Activated naive CD8-positive, alpha-beta T cell treated with anti-CD3 and anti-CD28 coated beads, Interleukin-2, amount 50 U/mL, for 24 hours (primary cell): ENCODE data around the gene LDHB.

ENCODE experiments used
- ATAC-seq: fragments of 150-1000 bp; cut with Tn5 transposase; one replicate; pipeline ENCODE4 v1.10.0; 2021
- DNase-seq: peaks from one replicate; pipeline ENCODE4 v3.0.0; 2021
- H3K27ac Mint-ChIP-seq: one replicate; pipeline ENCODE4 v1.8.0; 2021; ENCODE audit warnings: mild to moderate bottlenecking, mixed read lengths
- H3K27me3 Mint-ChIP-seq: one replicate; pipeline ENCODE4 v1.8.0; 2021; ENCODE audit warnings: mixed read lengths
- H3K36me3 Mint-ChIP-seq: one replicate; pipeline ENCODE4 v1.8.0; 2021; ENCODE audit warnings: low read depth, mixed read lengths
- H3K4me1 Mint-ChIP-seq: one replicate; pipeline ENCODE4 v1.8.0; 2021; ENCODE audit warnings: mixed read lengths
- H3K4me3 Mint-ChIP-seq: one replicate; pipeline ENCODE4 v1.8.0; 2021; ENCODE audit warnings: mild to moderate bottlenecking, moderate library complexity, mixed read lengths
- H3K9me3 Mint-ChIP-seq: one replicate; pipeline ENCODE4 v1.8.0; 2021; ENCODE audit warnings: mixed read lengths

The LDHB gene

GRCh38 chr12:21657326-21658077 is at the start of gene LDHB:
TSS of gene LDHB (minus strand) at chr12:21657842. CDS start at chr12:21654671, 3,171 bp downstream.
- peak within 1 kb of the TSS; percentile 91 for H3K4me3 Mint-ChIP-seq
- no peaks in the 10 kb centered on the region for H3K27me3 Mint-ChIP-seq
- peak; percentile 98 for ATAC-seq
- H3K4me1 Mint-ChIP-seq: peaks cover 46% of the 10 kb centered on the region
- peaks cover 46% of the 10 kb centered on the region for H3K36me3 Mint-ChIP-seq
- H3K9me3 Mint-ChIP-seq: no peaks in the 10 kb centered on the region
- H3K27ac Mint-ChIP-seq: peak within 1 kb of the TSS; percentile 96
- DNase-seq: peak; percentile 94

- Mint-ChIP-seq H3K4me1 (no peaks in the 10 kb centered on the region), H3K27me3 (no peaks in the 10 kb centered on the region), H3K4me3 (no peak overlapping the region), H3K36me3 (no peaks in the 10 kb centered on the region), H3K27ac (no peak overlapping the region), H3K9me3 (no peaks in the 10 kb centered on the region)
- DNase-seq (no peak), ATAC-seq (no peak)
Observed at GRCh38 chr12:21704847-21705246, 47.2 kb upstream of the LDHB start.

- Mint-ChIP-seq H3K4me3 (no peak overlapping the region), H3K9me3 (no peaks in the 10 kb centered on the region), H3K27ac (no peak overlapping the region), H3K27me3 (no peaks in the 10 kb centered on the region), H3K36me3 (no peaks in the 10 kb centered on the region), H3K4me1 (peaks cover 3% of the 10 kb centered on the region)
- ATAC-seq (no peak), DNase-seq (no peak)
Observed at GRCh38 chr12:21699851-21700250, 42.2 kb upstream of the LDHB start.

- no peak overlapping the region for H3K4me3 Mint-ChIP-seq
- H3K27ac Mint-ChIP-seq: no peak overlapping the region
- ATAC-seq: no peak
- no peaks in the 10 kb centered on the region for H3K36me3 Mint-ChIP-seq
- H3K9me3 Mint-ChIP-seq: no peaks in the 10 kb centered on the region
- no peak for DNase-seq
- H3K4me1 Mint-ChIP-seq: peaks cover 3% of the 10 kb centered on the region
- H3K27me3 Mint-ChIP-seq: no peaks in the 10 kb centered on the region
Observed at GRCh38 chr12:21697904-21698630, 40.4 kb upstream of the LDHB start.

GRCh38 chr12:21696625-21697024 is 39.0 kb upstream of the LDHB start:
- ATAC-seq (no peak), DNase-seq (no peak)
- H3K27ac Mint-ChIP-seq: no peak overlapping the region
- H3K9me3 Mint-ChIP-seq: no peaks in the 10 kb centered on the region
- peaks cover 6% of the 10 kb centered on the region for H3K4me1 Mint-ChIP-seq
- H3K4me3 Mint-ChIP-seq: no peak overlapping the region
- no peaks in the 10 kb centered on the region for H3K36me3 Mint-ChIP-seq
- no peaks in the 10 kb centered on the region for H3K27me3 Mint-ChIP-seq

GRCh38 chr12:21695986-21696385 is 38.3 kb upstream of the LDHB start:
- Mint-ChIP-seq H3K4me3 (no peak overlapping the region), H3K27ac (no peak overlapping the region), H3K9me3 (no peaks in the 10 kb centered on the region), H3K36me3 (no peaks in the 10 kb centered on the region), H3K4me1 (peaks cover 13% of the 10 kb centered on the region), H3K27me3 (no peaks in the 10 kb centered on the region)
- ATAC-seq (no peak), DNase-seq (no peak)

- no peak for ATAC-seq
- Mint-ChIP-seq H3K27me3 (no peaks in the 10 kb centered on the region), H3K36me3 (no peaks in the 10 kb centered on the region), H3K4me1 (peaks cover 20% of the 10 kb centered on the region), H3K4me3 (no peak overlapping the region), H3K9me3 (no peaks in the 10 kb centered on the region), H3K27ac (no peak overlapping the region)
- no peak for DNase-seq
Observed at GRCh38 chr12:21694660-21695059, 37.0 kb upstream of the LDHB start.

GRCh38 chr12:21691515-21691914 is 33.9 kb upstream of the LDHB start:
- Mint-ChIP-seq H3K27me3 (no peaks in the 10 kb centered on the region), H3K4me3 (no peak overlapping the region), H3K36me3 (peaks cover 3% of the 10 kb centered on the region), H3K27ac (no peak overlapping the region), H3K4me1 (peaks cover 17% of the 10 kb centered on the region), H3K9me3 (peaks cover 9% of the 10 kb centered on the region)
- ATAC-seq (no peak), DNase-seq (no peak)

- Mint-ChIP-seq H3K27ac (no peak overlapping the region), H3K4me3 (no peak overlapping the region), H3K36me3 (peaks cover 3% of the 10 kb centered on the region), H3K27me3 (no peaks in the 10 kb centered on the region), H3K9me3 (peaks cover 9% of the 10 kb centered on the region), H3K4me1 (peaks cover 17% of the 10 kb centered on the region)
- no peak for ATAC-seq
- DNase-seq: no peak
Observed at GRCh38 chr12:21690704-21691368, 33.2 kb upstream of the LDHB start.

GRCh38 chr12:21683115-21683514 is 25.5 kb upstream of the LDHB start:
- no peaks in the 10 kb centered on the region for H3K36me3 Mint-ChIP-seq

GRCh38 chr12:21678959-21679358 is 21.3 kb upstream of the LDHB start:
- H3K27me3 Mint-ChIP-seq: no peaks in the 10 kb centered on the region
- peaks cover 47% of the 10 kb centered on the region for H3K4me1 Mint-ChIP-seq
- no peaks in the 10 kb centered on the region for H3K9me3 Mint-ChIP-seq
- H3K27ac Mint-ChIP-seq: peak overlapping the region; percentile 48
- H3K4me3 Mint-ChIP-seq: no peak overlapping the region
- DNase-seq: no peak
- no peak for ATAC-seq
- no peaks in the 10 kb centered on the region for H3K36me3 Mint-ChIP-seq

More at GRCh38 chr12:21683115-21683514, 25.5 kb upstream of the LDHB start:
- no peak overlapping the region for H3K27ac Mint-ChIP-seq
- ATAC-seq (no peak), DNase-seq (no peak)
- peaks cover 21% of the 10 kb centered on the region for H3K4me1 Mint-ChIP-seq
- no peak overlapping the region for H3K4me3 Mint-ChIP-seq
- no peaks in the 10 kb centered on the region for H3K27me3 Mint-ChIP-seq
- H3K9me3 Mint-ChIP-seq: no peaks in the 10 kb centered on the region

- peak; percentile 33 for ATAC-seq
- no peaks in the 10 kb centered on the region for H3K36me3 Mint-ChIP-seq
- H3K27ac Mint-ChIP-seq: peak overlapping the region; percentile 55
- H3K9me3 Mint-ChIP-seq: no peaks in the 10 kb centered on the region
- no peak for DNase-seq
- peaks cover 47% of the 10 kb centered on the region for H3K4me1 Mint-ChIP-seq
- no peaks in the 10 kb centered on the region for H3K27me3 Mint-ChIP-seq
- peak overlapping the region; percentile 7 for H3K4me3 Mint-ChIP-seq
Observed at GRCh38 chr12:21677622-21678277, 20.1 kb upstream of the LDHB start.

GRCh38 chr12:21677204-21677603 is 19.6 kb upstream of the LDHB start:
- ATAC-seq (no peak), DNase-seq (no peak)
- Mint-ChIP-seq H3K27me3 (no peaks in the 10 kb centered on the region), H3K36me3 (no peaks in the 10 kb centered on the region), H3K4me1 (peaks cover 47% of the 10 kb centered on the region), H3K27ac (peak overlapping the region; percentile 76), H3K9me3 (no peaks in the 10 kb centered on the region), H3K4me3 (no peak overlapping the region)

GRCh38 chr12:21676776-21677175 is 19.1 kb upstream of the LDHB start:
- no peaks in the 10 kb centered on the region for H3K36me3 Mint-ChIP-seq
- H3K27ac Mint-ChIP-seq: peak overlapping the region; percentile 76
- no peaks in the 10 kb centered on the region for H3K27me3 Mint-ChIP-seq
- DNase-seq: no peak
- H3K4me1 Mint-ChIP-seq: peaks cover 47% of the 10 kb centered on the region
- no peak overlapping the region for H3K4me3 Mint-ChIP-seq
- no peaks in the 10 kb centered on the region for H3K9me3 Mint-ChIP-seq
- peak; percentile 45 for ATAC-seq
